Keratinocyte (primary cell): ENCODE results near the gene IL4R. TPM values are rescaled to one million over a fixed set of nuclear protein-coding genes. Genes with fewer than 3 reads are reported as not detected.

Experiments
- DNase-seq: peaks from one replicate; pipeline ENCODE4 v3.0.0-alpha.2; 2011; ENCODE audit warnings: low read depth, missing footprints, low spot score
- FAIRE-seq: peaks from 2 replicates; lab custom pipeline; 2011; peaks lifted over from hg19 to GRCh38; lab: Jason Lieb, UNC
- H2AFZ ChIP-seq: 2 replicates; pipeline ENCODE4 v1.6.0; 2012; ENCODE audit warnings: low read length, control low read depth, inconsistent platforms; ENCODE audit not compliant: control insufficient read depth
- H3K27ac ChIP-seq: 2 replicates; pipeline ENCODE4 v1.5.1; 2011; ENCODE audit warnings: low read length; ENCODE audit not compliant: control insufficient read depth, insufficient read depth
- H3K27me3 ChIP-seq: 3 replicates; pipeline ENCODE4 v1.6.0; 2011; ENCODE audit warnings: low read length; ENCODE audit not compliant: control insufficient read depth, insufficient read depth; ENCODE audit errors: extremely low read depth
- H3K36me3 ChIP-seq, 2 experiments: 2 replicates in 1 of 2; 3 replicates in 1 of 2; pipeline ENCODE4 v1.5.1; 2011; ENCODE audit warnings: low read length in 2 of 2, mild to moderate bottlenecking in 1 of 2; ENCODE audit not compliant: control insufficient read depth in 2 of 2, insufficient read depth in 2 of 2; ENCODE audit errors: extremely low read depth in 1 of 2
- H3K4me1 ChIP-seq: 3 replicates; pipeline ENCODE4 v1.5.1; 2011; ENCODE audit warnings: low read length; ENCODE audit not compliant: control insufficient read depth, insufficient read depth; ENCODE audit errors: extremely low read depth
- H3K4me2 ChIP-seq: 3 replicates; pipeline ENCODE4 v1.6.0; 2011; ENCODE audit warnings: low read depth, low read length; ENCODE audit not compliant: control insufficient read depth, insufficient read depth; ENCODE audit errors: extremely low read depth
- H3K4me3 ChIP-seq, 3 experiments: fragments of 200-600 bp in 1 of 3; sonication (generic) in 1 of 3; 2 replicates in 2 of 3; 3 replicates in 1 of 3; pipeline ENCODE4 v1.5.1; 2011 to 2016; ENCODE audit warnings: low read length in 3 of 3, mild to moderate bottlenecking in 3 of 3, control low read depth in 2 of 3, inconsistent platforms in 1 of 3, low read depth in 1 of 3, mixed read lengths in 1 of 3, mixed run types in 1 of 3, moderate library complexity in 1 of 3; ENCODE audit not compliant: control insufficient read depth in 2 of 3, insufficient read depth in 2 of 3; ENCODE audit errors: extremely low read depth in 1 of 3
- H3K79me2 ChIP-seq: 2 replicates; pipeline ENCODE4 v1.6.0; 2012; ENCODE audit warnings: low read length; ENCODE audit not compliant: control insufficient read depth, insufficient read depth
- H3K9ac ChIP-seq: 3 replicates; pipeline ENCODE4 v1.6.0; 2011; ENCODE audit warnings: low read length; ENCODE audit not compliant: control insufficient read depth, insufficient read depth; ENCODE audit errors: extremely low read depth
- H3K9me1 ChIP-seq: 3 replicates; pipeline ENCODE4 v1.6.0; 2011; ENCODE audit warnings: low read length; ENCODE audit not compliant: control insufficient read depth, insufficient read depth; ENCODE audit errors: extremely low read depth
- H3K9me3 ChIP-seq: 2 replicates; pipeline ENCODE4 v1.5.1; 2012; ENCODE audit warnings: low read depth, low read length; ENCODE audit not compliant: control insufficient read depth
- H4K20me1 ChIP-seq: 3 replicates; pipeline ENCODE4 v1.6.0; 2011; ENCODE audit warnings: low read length; ENCODE audit not compliant: control insufficient read depth, insufficient read depth; ENCODE audit errors: extremely low read depth
- EZH2 ChIP-seq: IDR thresholded peaks from one replicate; pipeline ENCODE4 v1.6.1; 2012; ENCODE audit warnings: inconsistent platforms, mild to moderate bottlenecking, low read length, moderate library complexity
- dilution Hi-C: fragments of 300-500 bp; cut with MboI; formaldehyde crosslinking; loops from one replicate; pipeline ENCODE4 v1.7.0; 2020; ENCODE audit warnings: low sequenced_read_pairs; ENCODE audit not compliant: extremely low pct_ligation_motif_present
- polyA plus RNA-seq, 5 experiments: library from polyadenylated mRNA; depleted of rRNA in 3 of 5; stranded (reverse) in 3 of 5; stranded (forward) in 1 of 5; unstranded in 1 of 5; fragments of >200 nt; gene quantifications; 1 replicate in 1 of 5; 2 replicates in 3 of 5; 3 replicates in 1 of 5; pipeline versions ENCODE4 v1.2.1 to v1.2.3, GENCODE V29; 2011 to 2012; ENCODE audit warnings: missing spikeins in 2 of 5, low read depth in 1 of 5, low replicate concordance in 1 of 5
- TF ChIP-seq, protein P1 (sequence below), 3 experiments: IDR thresholded peaks in 1 of 3; conservative IDR thresholded peaks in 1 of 3; optimal IDR thresholded peaks in 1 of 3; 2 replicates in 2 of 3; 3 replicates in 1 of 3; pipeline versions ENCODE3 to v1.5.1; 2011; ENCODE audit warnings: low read length in 3 of 3, mild to moderate bottlenecking in 3 of 3, moderate library complexity in 2 of 3, control low read depth in 1 of 3, inconsistent platforms in 1 of 3; ENCODE audit not compliant: insufficient read depth in 2 of 3; ENCODE audit errors: extremely low read depth in 1 of 3

The IL4R gene
- polyA plus RNA-seq, 1 donor (not counting 4 experiments of a cell fraction or from before 2014, with no cell fraction given), result 60.5 TPM

DNA sequence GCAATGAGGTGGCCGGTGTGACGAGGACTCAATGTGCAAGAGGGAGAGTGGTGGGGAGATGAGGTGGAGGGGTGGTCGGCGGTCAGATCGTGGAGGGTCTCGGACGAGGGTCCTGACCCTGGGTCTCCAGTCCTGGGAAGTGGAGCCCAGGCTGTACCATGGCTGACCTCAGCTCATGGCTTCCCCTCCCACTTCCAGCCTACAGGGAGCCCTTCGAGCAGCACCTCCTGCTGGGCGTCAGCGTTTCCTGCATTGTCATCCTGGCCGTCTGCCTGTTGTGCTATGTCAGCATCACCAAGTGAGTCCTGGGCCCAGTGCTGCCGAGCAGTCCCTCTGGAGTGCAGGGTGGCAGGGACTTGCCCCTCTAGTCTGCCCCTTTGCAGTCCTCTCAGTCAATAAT lies 41.8 kb downstream of the IL4R start:
- H3K27me3 ChIP-seq, result no peaks in the 10 kb centered on the region
- no peak overlapping the region for H3K4me3 ChIP-seq
- TF ChIP-seq, protein P1, sequence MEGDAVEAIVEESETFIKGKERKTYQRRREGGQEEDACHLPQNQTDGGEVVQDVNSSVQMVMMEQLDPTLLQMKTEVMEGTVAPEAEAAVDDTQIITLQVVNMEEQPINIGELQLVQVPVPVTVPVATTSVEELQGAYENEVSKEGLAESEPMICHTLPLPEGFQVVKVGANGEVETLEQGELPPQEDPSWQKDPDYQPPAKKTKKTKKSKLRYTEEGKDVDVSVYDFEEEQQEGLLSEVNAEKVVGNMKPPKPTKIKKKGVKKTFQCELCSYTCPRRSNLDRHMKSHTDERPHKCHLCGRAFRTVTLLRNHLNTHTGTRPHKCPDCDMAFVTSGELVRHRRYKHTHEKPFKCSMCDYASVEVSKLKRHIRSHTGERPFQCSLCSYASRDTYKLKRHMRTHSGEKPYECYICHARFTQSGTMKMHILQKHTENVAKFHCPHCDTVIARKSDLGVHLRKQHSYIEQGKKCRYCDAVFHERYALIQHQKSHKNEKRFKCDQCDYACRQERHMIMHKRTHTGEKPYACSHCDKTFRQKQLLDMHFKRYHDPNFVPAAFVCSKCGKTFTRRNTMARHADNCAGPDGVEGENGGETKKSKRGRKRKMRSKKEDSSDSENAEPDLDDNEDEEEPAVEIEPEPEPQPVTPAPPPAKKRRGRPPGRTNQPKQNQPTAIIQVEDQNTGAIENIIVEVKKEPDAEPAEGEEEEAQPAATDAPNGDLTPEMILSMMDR (optimal IDR thresholded peaks at IDR 0.05 in 1 of 3, IDR thresholded peaks at IDR 0.05 in 1 of 3, conservative IDR thresholded peaks at IDR 0.05 in 1 of 3; ENCODE audit: extremely low read depth in 1 of 3, insufficient read depth in 2 of 3, low read length in 3 of 3), result peak; percentile 36 to 62 (median 40)
- no peak for TF ChIP-seq EZH2
- dilution Hi-C loops, result no loop called here
- H3K9ac ChIP-seq, result no peak overlapping the region
- no peak overlapping the region for H2AFZ ChIP-seq
- H3K4me1 ChIP-seq, result peaks cover 4% of the 10 kb centered on the region
- H3K9me3 ChIP-seq, result no peaks in the 10 kb centered on the region
- peaks cover 46 to 59% of the 10 kb centered on the region in 2 experiments for H3K36me3 ChIP-seq
- FAIRE-seq (no peak), DNase-seq (no peak)
- H3K9me1 ChIP-seq, result no peaks in the 10 kb centered on the region
- H3K79me2 ChIP-seq, result peaks cover 6% of the 10 kb centered on the region
- H4K20me1 ChIP-seq, result no peaks in the 10 kb centered on the region
- H3K4me2 ChIP-seq, result no peak overlapping the region
- H3K27ac ChIP-seq, result no peak overlapping the region

DNA sequence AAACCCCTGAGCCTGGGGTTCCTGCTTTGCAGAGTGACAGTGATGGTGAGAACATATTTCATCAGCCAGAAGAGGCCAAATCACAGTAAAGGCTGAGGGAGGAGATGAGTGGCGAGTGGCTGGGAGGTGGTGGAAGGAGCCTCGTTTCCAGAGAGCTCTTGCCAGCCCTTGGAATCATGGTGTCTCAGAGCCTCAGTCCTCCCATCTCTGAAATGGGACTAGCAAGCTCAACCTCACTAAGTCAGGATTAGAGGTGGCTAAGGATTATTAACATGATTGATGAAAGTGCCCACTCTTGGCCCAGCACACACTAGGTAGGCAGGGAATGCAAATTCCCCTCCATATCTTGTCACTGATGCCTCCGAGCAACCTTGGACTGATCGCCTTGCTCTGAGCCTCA lies 43.0 kb downstream of the IL4R start:
- no peak for TF ChIP-seq EZH2
- TF ChIP-seq, protein P1 (optimal IDR thresholded peaks at IDR 0.05 in 1 of 3, IDR thresholded peaks at IDR 0.05 in 1 of 3, conservative IDR thresholded peaks at IDR 0.05 in 1 of 3; ENCODE audit: extremely low read depth in 1 of 3, insufficient read depth in 2 of 3, low read length in 3 of 3), result no peak

More for the DNA sequence above, 43.0 kb downstream of the IL4R start:
- Histone ChIP-seq H3K4me3 (no peak overlapping the region), H2AFZ (no peak overlapping the region), H4K20me1 (no peaks in the 10 kb centered on the region), H3K36me3 (peaks cover 45 to 62% of the 10 kb centered on the region in 2 experiments), H3K4me1 (peaks cover 5% of the 10 kb centered on the region), H3K27me3 (no peaks in the 10 kb centered on the region), H3K9ac (no peak overlapping the region), H3K9me1 (peaks cover 2% of the 10 kb centered on the region), H3K9me3 (no peaks in the 10 kb centered on the region), H3K79me2 (peaks cover 9% of the 10 kb centered on the region), H3K4me2 (no peak overlapping the region), H3K27ac (no peak overlapping the region)
- no peak for DNase-seq
- FAIRE-seq, result no peak
- dilution Hi-C loops, result no loop called here
